Activated T-cell treated with anti-CD3 and anti-CD28 coated beads for 24 hours (primary cell): ENCODE results near the gene DSG2.
"Not testable (repeated sequence)": the region's sequence is repeated elsewhere in the genome, so short reads cannot be mapped to it uniquely, and the experiment has no call there.

Experiments
- DNase-seq: peaks from one replicate; pipeline ENCODE4 v3.0.0-alpha.2; 2020; ENCODE audit warnings: low read depth

Gene DSG2

DNA sequence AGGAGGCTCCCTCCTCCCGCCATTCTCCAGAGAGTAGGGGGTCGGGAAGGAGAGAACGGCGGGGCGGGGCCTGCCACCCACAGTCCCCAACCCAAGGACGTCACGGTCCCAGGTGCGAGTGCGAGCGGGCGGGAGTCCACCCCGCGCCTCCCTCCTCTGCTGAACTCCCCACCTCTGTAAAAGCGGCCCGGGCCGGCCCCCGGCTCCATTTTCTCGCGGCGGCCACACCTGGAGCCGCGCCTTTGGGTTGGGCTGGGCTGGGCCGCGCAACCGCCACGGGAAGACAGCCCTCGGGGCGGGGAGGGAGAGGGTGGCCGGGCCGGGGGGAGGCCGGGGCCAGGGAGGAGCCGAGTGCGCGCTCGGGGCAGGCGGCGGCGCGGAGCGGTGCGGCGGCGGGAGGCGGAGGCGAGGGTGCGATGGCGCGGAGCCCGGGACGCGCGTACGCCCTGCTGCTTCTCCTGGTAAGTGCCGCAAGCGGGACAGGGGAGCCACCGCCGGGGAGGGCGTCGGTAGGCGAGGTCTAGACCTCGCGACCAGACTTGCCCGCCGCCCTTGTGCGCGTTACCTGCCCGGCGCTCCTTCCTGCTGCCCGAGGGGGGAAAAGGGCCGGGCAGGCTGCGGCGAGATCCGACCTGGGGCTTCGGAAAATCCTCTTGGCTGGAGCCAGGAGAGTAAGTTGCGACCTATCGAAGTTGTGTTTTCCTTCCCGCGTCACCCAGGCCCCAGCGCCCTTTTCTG, at the start of gene DSG2:
Gene DSG2 (plus strand): TSS at position 342 of the 738 bp plus-strand sequence. CDS start 75 bp downstream, at position 417.
- no peak for DNase-seq

DNA sequence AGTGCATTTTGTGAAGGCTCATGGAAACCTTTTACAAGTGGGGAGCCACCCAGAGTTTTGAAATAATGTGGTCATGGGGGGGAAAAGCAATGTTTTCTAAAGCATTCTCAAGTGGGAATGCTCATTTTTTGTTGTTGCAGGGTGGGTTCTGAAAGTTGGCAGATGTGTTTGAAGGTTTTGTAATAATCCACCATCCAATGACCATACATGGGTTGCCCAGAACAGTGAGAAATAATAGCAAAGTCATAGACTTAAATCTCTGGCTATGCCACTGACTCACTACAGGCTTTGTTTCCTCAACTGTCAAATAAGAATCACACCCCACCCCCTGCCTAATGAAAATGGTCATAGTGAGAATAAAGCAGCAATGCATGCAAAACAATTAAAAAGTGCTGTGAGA, 47.6 kb upstream of the DSG2 start:
- no peak for DNase-seq

- no peak for DNase-seq
Observed at GRCh38 chr18:31451625-31452024, 46.4 kb upstream of the DSG2 start.

GRCh38 chr18:31454066-31454708, 43.8 kb upstream of the DSG2 start:
- no peak for DNase-seq

GRCh38 chr18:31469629-31470028, 28.3 kb upstream of the DSG2 start:
- no peak for DNase-seq

DNA sequence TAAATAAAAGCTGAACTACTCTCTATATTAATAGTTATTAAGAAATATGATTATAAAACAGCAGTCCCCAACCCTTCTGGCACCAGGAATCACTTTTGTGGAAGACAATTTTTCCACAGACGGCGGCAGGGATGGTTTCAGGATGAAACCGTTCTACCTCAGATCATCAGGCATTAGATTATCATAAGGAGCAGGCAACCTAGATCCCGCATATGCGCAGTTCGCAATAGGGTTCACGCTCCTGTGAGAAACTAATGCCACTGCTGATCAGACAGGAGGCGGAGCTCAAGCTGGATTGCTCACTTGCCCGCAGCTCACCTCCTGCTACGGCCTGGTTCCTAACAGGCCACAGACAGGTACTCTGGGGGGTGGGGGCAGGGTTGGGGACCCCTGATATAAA, 19.3 kb upstream of the DSG2 start:
- DNase-seq: no peak

GRCh38 chr18:31482051-31482450, 15.9 kb upstream of the DSG2 start:
- no peak for DNase-seq

DNA sequence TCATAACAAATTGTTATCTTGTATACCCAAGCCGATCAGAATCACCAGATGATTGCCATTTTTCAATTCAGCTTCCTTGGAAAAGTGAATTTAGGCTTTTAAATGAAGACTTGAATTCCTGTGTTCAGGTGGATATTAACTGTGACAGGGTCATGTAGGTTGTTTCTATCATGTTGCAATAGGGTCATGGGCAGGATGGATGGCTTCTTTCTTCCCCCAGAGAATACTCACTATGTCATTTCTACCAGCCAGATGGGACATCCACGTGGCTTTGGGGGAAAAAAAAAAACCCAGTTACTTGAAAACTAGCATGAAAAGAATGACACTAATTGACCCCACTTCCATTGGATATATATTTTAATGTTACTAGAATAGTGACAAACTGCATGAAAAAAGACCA, 14.6 kb upstream of the DSG2 start:
- no peak for DNase-seq

DNA sequence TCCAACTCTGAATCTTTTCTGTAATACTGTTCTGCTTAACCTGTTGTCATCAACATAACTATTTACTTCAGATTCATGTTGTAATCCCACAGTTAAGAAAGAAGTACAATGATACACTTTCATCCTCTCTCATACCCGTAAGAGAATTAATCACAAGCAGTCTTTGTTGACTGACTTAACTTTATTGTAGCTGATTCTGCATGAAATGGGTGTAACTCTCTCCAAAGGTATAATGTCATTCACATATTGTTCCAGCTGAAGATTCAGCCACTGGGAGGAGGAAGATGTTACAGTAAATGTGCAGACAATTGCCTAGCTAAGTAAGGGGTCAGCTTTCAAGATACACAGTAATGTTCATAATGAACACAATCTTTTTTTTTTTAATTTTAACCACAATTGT, 13.5 kb upstream of the DSG2 start:
- DNase-seq: no peak

DNA sequence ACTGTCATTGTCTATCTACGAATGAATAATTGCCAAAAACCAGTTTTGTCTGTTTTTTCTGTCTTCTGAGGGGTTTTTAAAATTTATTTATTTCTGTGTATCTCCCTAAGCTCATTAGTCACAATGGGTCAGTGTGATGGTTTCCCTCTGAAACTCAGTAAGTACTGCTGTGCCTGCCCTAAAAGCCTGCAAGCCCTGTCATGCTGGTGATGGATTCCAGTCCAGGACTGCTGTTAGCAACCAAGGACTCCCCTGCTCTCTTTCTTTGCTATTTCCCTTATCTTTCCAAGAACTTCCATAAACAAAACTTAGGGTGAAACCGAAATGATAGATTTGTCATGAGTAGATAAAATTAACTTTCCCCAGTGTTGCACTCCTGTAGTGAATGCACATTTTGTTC, 11.8 kb upstream of the DSG2 start:
- no peak for DNase-seq

- DNase-seq: no peak
Observed at GRCh38 chr18:31487246-31488015, 10.5 kb upstream of the DSG2 start.

- DNase-seq: no peak
Observed at GRCh38 chr18:31489311-31489710, 8.7 kb upstream of the DSG2 start.

GRCh38 chr18:31490387-31490786, 7.6 kb upstream of the DSG2 start:
- DNase-seq: no peak

GRCh38 chr18:31490833-31491232, 7.1 kb upstream of the DSG2 start:
- DNase-seq: no peak

GRCh38 chr18:31491586-31491985, 6.4 kb upstream of the DSG2 start:
- no peak for DNase-seq

- no peak for DNase-seq
Observed at GRCh38 chr18:31492671-31493070, 5.3 kb upstream of the DSG2 start.

DNA sequence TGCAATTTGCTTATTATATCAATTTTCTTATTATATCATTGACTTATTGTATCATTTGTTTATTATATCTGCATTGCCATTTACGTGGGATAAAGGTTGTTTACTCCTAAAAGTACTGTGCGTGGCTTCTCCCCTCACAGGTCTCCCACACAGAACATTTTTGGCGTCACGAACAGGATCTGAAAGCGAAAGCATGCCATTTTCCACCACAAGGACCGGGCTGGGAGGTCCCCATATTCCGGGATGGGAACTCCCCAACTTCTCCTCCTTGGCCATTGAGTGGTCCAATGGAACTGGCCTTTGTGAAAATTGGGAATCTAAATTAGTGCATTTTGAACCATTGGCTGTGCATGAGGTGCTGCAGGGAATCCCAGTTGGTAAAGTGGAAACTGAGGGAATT, 4.8 kb upstream of the DSG2 start:
- no peak for DNase-seq

GRCh38 chr18:31493941-31494340, 4.0 kb upstream of the DSG2 start:
- DNase-seq: no peak

DNA sequence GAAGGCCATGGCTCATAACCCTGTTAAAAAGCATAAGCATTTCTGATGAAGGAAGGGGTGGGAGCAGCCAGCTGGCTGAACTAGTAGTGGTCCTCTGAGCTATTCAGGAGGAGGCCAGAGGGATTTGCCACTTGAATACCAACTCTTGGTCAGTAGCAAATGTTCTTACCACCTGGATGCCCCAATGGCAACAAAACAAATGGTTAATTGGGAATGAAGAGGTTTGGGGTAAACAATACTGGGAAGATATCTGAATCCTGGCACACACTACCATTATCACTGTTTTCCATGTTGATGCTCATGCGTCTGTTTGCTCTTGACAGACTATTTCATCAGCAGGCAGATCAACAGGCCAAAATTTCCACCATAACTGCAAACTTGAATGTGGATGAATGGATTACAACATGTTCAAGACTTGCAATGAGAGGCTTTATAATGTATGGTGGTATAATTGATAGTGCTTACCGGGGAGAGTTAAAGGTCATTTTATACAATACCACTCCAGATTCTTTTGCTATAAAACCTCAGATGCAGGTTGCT, 3.2 kb upstream of the DSG2 start:
- not testable (repeated sequence) for DNase-seq

- no peak for DNase-seq
Observed at GRCh38 chr18:31497404-31497835, 557 bp upstream of the DSG2 start.

DNA sequence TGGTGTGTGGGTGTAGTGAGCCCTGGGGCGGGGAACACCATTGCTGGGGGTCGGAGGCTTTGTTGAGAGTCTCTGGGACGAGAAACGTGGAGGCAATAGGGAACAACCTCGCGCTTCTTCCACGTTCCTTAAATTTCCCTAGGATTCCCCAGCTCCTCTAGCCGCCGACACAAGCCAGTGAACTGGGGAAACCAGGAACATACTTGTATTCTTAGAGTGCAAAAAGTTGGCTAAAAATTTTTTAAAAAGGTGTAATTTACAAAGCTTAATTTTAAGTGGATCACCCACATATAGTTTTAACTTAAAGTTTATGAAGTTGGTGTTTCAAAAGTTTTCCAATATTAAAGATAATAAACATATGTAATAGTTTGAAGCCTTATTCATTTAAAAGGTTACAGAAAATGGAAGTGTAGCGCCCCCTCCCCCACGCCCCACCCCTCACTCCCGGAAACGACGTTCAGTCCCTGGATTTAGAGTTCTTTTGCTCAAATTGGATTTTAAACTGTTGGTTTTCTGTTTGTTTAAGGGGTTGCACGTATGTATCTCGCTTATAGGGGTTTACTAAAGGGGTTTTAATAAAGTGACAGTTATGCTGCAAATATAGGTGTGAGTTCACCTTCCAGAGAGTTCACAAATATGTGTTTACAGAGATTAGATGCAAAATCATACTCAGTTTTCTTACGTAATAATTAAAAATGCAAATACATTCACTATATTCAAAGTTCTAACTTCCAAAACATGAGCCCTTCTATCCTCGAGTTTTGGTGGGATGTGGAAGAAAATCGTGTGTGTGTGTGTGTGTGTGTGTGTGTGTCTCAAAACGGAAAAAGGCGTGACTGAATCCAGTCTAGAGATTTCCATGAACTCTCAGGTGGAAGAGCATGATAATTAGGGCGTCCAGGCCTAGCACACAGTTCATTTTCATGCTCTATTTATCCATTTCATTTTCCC, 872 bp downstream of the DSG2 start:
- DNase-seq: no peak
